B cell (primary cell): ENCODE results near the gene CISH. TPM values are rescaled to one million over a fixed set of nuclear protein-coding genes. Genes with fewer than 3 reads are reported as not detected.

Experiments
- ATAC-seq: fragments of 200-7000 bp; cut with Tn5 transposase; one replicate; pipeline ENCODE4 v1.10.0; 2021; ENCODE audit warnings: low read depth, mild to moderate bottlenecking, moderate number of reproducible peaks, moderate library complexity
- CTCF ChIA-PET: fragments of 350-600 bp; sonication (Branson Sonifier 250); formaldehyde crosslinking; loops from one replicate; lab custom pipeline; 2021; ENCODE audit warnings: antibody characterized with exemption, inconsistent platforms; lab: Charles Lee
- POLR2A ChIA-PET: fragments of 350-600 bp; sonication (Branson Sonifier 250); formaldehyde crosslinking; loops from one replicate; lab custom pipeline; 2021; ENCODE audit warnings: antibody characterized with exemption; lab: Charles Lee
- DNase-seq: peaks from one replicate; pipeline ENCODE4 v3.0.0; 2013
- H2AFZ ChIP-seq: 2 replicates; pipeline ENCODE4 v1.6.1; 2012; ENCODE audit warnings: mild to moderate bottlenecking, low read depth, low read length; ENCODE audit not compliant: insufficient read depth, poor library complexity, severe bottlenecking
- H3K27ac ChIP-seq, 2 donors: 1 replicate in 1 of 2; 2 replicates in 1 of 2; pipeline ENCODE4 v1.5.1; 2012 to 2013; ENCODE audit warnings: low read length in 2 of 2, mild to moderate bottlenecking in 2 of 2, moderate library complexity in 1 of 2
- H3K27me3 ChIP-seq, 4 experiments: fragments of 200-600 bp in 1 of 4; sonication (generic) in 1 of 4; replicated peaks in 1 of 4; 1 replicate in 2 of 4; 2 replicates in 2 of 4; pipeline versions ENCODE4 v1.6.1 to v1.7.0; 2013 to 2016; ENCODE audit warnings: low read length in 3 of 4, mild to moderate bottlenecking in 2 of 4, mixed read lengths in 1 of 4, moderate library complexity in 1 of 4; ENCODE audit not compliant: insufficient read depth in 4 of 4, control insufficient read depth in 3 of 4; ENCODE audit errors: control extremely low read depth in 1 of 4
- H3K36me3 ChIP-seq, 2 experiments: replicated peaks in 1 of 2; 1 replicate in 1 of 2; 2 replicates in 1 of 2; pipeline versions ENCODE4 v1.6.1 to v1.7.1; 2013; ENCODE audit warnings: low read length in 1 of 2; ENCODE audit not compliant: insufficient read depth in 2 of 2, control insufficient read depth in 1 of 2; ENCODE audit errors: control extremely low read depth in 1 of 2, extremely low read depth in 1 of 2
- H3K4me1 ChIP-seq, 2 donors: fragments of 200-600 bp in 1 of 2; sonication (generic) in 1 of 2; 1 replicate in 1 of 2; 2 replicates in 1 of 2; pipeline versions ENCODE4 v1.5.1 to v1.6.1; 2013 to 2017; ENCODE audit warnings: low read length in 2 of 2; ENCODE audit not compliant: control insufficient read depth in 2 of 2, insufficient read depth in 2 of 2
- H3K4me2 ChIP-seq: replicated peaks from 2 replicates; pipeline ENCODE3; 2012; ENCODE audit warnings: mild to moderate bottlenecking, low read depth, low read length; ENCODE audit not compliant: poor library complexity, severe bottlenecking
- H3K4me3 ChIP-seq, 5 experiments: fragments of 200-600 bp in 1 of 5; sonication (generic) in 1 of 5; 1 replicate in 3 of 5; 2 replicates in 2 of 5; pipeline versions ENCODE4 v1.5.1 to v1.7.0; 2011 to 2016; ENCODE audit warnings: low read length in 4 of 5, mild to moderate bottlenecking in 4 of 5, low read depth in 2 of 5, control low read depth in 1 of 5, moderate library complexity in 1 of 5; ENCODE audit not compliant: insufficient read depth in 1 of 5; ENCODE audit errors: control extremely low read depth in 1 of 5, extremely low read depth in 1 of 5
- H3K79me2 ChIP-seq: fragments of 200-600 bp; sonication (generic); one replicate; pipeline ENCODE4 v1.6.0; 2016; ENCODE audit warnings: low read length; ENCODE audit not compliant: control insufficient read depth, insufficient read depth
- H3K9ac ChIP-seq: fragments of 200-600 bp; sonication (generic); 2 replicates; pipeline ENCODE4 v1.6.1; 2017; ENCODE audit warnings: mild to moderate bottlenecking, low read length, moderate library complexity
- H3K9me3 ChIP-seq, 3 donors: one replicate each; pipeline versions ENCODE4 v1.6.1 to v1.7.1; 2013; ENCODE audit warnings: low read length in 2 of 3; ENCODE audit not compliant: control insufficient read depth in 2 of 3, insufficient read depth in 1 of 3; ENCODE audit errors: control extremely low read depth in 1 of 3
- H4K20me1 ChIP-seq: 2 replicates; pipeline ENCODE4 v1.6.0; 2012; ENCODE audit warnings: mild to moderate bottlenecking, low read length; ENCODE audit not compliant: insufficient read depth, control insufficient read depth, poor library complexity, severe bottlenecking
- H3K27ac Mint-ChIP-seq: one replicate; pipeline ENCODE4 v1.8.0; 2021; ENCODE audit warnings: mixed read lengths
- H3K27me3 Mint-ChIP-seq: one replicate; pipeline ENCODE4 v1.8.0; 2021; ENCODE audit warnings: mixed read lengths
- H3K4me1 Mint-ChIP-seq: one replicate; pipeline ENCODE4 v1.8.0; 2021; ENCODE audit warnings: mixed read lengths
- H3K4me3 Mint-ChIP-seq: one replicate; pipeline ENCODE4 v1.8.0; 2021; ENCODE audit warnings: mixed read lengths
- H3K9me3 Mint-ChIP-seq: one replicate; pipeline ENCODE4 v1.8.0; 2022; ENCODE audit warnings: mixed read lengths; ENCODE audit not compliant: insufficient read depth
- EZH2 ChIP-seq: IDR thresholded peaks from 2 replicates; pipeline ENCODE4 v1.6.1; 2012; ENCODE audit warnings: borderline replicate concordance, low read depth, mild to moderate bottlenecking, moderate library complexity, low read length; ENCODE audit not compliant: insufficient read depth, poor library complexity, severe bottlenecking
- WGBS: methylation state at CpG from one replicate; pipeline ENCODE4 v1.1.5; 2013; ENCODE audit warnings: missing lambda C conversion rate; ENCODE audit not compliant: insufficient coverage; 5-methylcytosine and 5-hydroxymethylcytosine counted together
- intact Hi-C: fragments of 100-400 bp; cut with micrococcal nuclease; formaldehyde crosslinking; loops from one replicate; pipeline ENCODE4 v1.10.0; 2022
- polyA plus RNA-seq: library from polyadenylated mRNA; depleted of rRNA; stranded (reverse); fragments of >200 nt; gene quantifications from 2 replicates; pipeline ENCODE4 v1.2.3, GENCODE V29; 2012
- total RNA-seq, 2 donors: library from RNA; stranded (reverse); fragments of 120-200 nt in 1 of 2; gene quantifications; 1 replicate in 1 of 2; 2 replicates in 1 of 2; pipeline versions ENCODE4 v1.2.3 to v1.2.4, GENCODE V29; 2013 to 2022
- TF ChIP-seq, protein P1 (sequence below): fragments of 200-600 bp; IDR thresholded peaks from one replicate; pipeline ENCODE4 v1.8.0; 2022; ENCODE audit warnings: antibody characterized with exemption, mild to moderate bottlenecking

CISH gene
- total and polyA plus RNA-seq, 2 donors (not counting 1 experiment from before 2014, with no cell fraction given): 2.3 to 3.5 TPM

DNA sequence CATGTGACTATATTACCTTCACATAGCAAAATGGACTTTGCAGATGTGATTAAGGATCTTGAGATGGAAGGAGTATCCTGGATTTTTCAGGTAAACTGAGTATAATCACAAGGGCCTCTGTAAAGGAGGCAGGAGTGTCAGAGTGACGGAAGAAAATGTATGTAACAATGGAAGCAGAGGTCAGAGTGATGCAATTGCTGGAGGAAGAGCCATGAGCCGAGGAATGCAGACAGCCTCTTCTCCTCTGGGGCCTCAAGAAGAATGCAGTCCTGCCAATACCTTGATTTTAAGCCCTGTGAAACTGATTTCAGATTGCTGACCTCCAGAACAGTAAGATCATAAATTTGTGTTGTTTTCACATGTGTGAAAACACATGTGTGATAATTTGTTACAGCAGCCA, 27.2 kb downstream of the CISH start:
- Histone ChIP-seq H2AFZ (no peak overlapping the region), H3K27ac (no peak overlapping the region), H3K4me3 (no peak overlapping the region), H3K9ac (no peak overlapping the region), H3K4me2 (no peak overlapping the region), H3K4me1 (peaks cover 0 to 13% of the 10 kb centered on the region in 2 donors), H3K79me2 (no peaks in the 10 kb centered on the region), H4K20me1 (no peaks in the 10 kb centered on the region), H3K9me3 (no peaks in the 10 kb centered on the region), H3K27me3 (no peaks in the 10 kb centered on the region), H3K36me3 (peaks cover 0 to 19% of the 10 kb centered on the region in 2 experiments)
- ChIA-PET POLR2A (no interaction called here), CTCF (interaction anchor here (1.4 kb wide), 2 partner anchors 27 to 32 kb away, joined by 6 to 7 read pairs; partner anchors contain the start of genes CISH and MAPKAPK3)
- no peak for DNase-seq
- Mint-ChIP-seq H3K4me1 (peaks cover 11% of the 10 kb centered on the region), H3K27ac (no peak overlapping the region), H3K4me3 (no peak overlapping the region), H3K27me3 (no peaks in the 10 kb centered on the region), H3K9me3 (no peaks in the 10 kb centered on the region)
- 100% methylated on average over 2 of the region's 2 CpGs for WGBS
- intact Hi-C loops: no loop called here
- TF ChIP-seq, protein P1, sequence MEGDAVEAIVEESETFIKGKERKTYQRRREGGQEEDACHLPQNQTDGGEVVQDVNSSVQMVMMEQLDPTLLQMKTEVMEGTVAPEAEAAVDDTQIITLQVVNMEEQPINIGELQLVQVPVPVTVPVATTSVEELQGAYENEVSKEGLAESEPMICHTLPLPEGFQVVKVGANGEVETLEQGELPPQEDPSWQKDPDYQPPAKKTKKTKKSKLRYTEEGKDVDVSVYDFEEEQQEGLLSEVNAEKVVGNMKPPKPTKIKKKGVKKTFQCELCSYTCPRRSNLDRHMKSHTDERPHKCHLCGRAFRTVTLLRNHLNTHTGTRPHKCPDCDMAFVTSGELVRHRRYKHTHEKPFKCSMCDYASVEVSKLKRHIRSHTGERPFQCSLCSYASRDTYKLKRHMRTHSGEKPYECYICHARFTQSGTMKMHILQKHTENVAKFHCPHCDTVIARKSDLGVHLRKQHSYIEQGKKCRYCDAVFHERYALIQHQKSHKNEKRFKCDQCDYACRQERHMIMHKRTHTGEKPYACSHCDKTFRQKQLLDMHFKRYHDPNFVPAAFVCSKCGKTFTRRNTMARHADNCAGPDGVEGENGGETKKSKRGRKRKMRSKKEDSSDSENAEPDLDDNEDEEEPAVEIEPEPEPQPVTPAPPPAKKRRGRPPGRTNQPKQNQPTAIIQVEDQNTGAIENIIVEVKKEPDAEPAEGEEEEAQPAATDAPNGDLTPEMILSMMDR: no peak
- TF ChIP-seq EZH2: no peak
- ATAC-seq: no peak

DNA sequence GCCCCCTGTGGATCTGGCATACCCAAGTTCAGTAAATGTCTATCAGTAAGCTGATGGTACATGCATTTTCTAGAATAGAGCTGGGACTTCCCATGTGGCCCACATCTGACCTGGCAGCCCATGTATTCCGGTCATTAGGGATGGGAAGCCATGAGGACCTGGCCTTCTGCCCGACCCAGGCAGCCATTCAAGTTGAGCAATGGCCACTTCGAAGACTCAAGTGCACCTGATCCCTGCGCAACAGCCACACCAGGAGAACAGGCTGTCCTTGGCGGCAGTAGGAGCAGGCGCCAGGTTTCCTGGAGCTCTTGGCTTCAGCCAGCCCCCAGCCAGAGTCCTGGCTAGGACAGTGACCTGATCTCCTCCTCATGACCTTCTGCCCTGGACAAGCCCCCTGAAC, 27.7 kb downstream of the CISH start:
- intact Hi-C loops: no loop called here
- Histone ChIP-seq H3K9ac (no peak overlapping the region), H3K27ac (no peak overlapping the region), H4K20me1 (no peaks in the 10 kb centered on the region), H3K4me2 (no peak overlapping the region), H3K36me3 (peaks cover 0 to 22% of the 10 kb centered on the region in 2 experiments), H3K9me3 (no peaks in the 10 kb centered on the region), H3K4me1 (peaks cover 0 to 8% of the 10 kb centered on the region in 2 donors), H2AFZ (no peak overlapping the region), H3K4me3 (no peak overlapping the region), H3K79me2 (no peaks in the 10 kb centered on the region), H3K27me3 (no peaks in the 10 kb centered on the region)
- no peak overlapping the region for H3K27ac Mint-ChIP-seq
- no peak overlapping the region for H3K4me3 Mint-ChIP-seq
- WGBS: 100% methylated on average over 6 of the region's 6 CpGs
- H3K4me1 Mint-ChIP-seq: peaks cover 10% of the 10 kb centered on the region
- TF ChIP-seq, protein P1: no peak
- no peak for TF ChIP-seq EZH2
- H3K9me3 Mint-ChIP-seq: no peaks in the 10 kb centered on the region
- ATAC-seq: no peak
- DNase-seq: no peak
- H3K27me3 Mint-ChIP-seq: no peaks in the 10 kb centered on the region
- ChIA-PET CTCF (interaction anchor here (1.4 kb wide), 2 partner anchors 27 to 33 kb away, joined by 6 to 7 read pairs; partner anchors contain the start of genes CISH and MAPKAPK3), POLR2A (no interaction called here)
